Keratinocyte (primary cell): ENCODE data around the gene ADI1. TPM values are rescaled to one million over a fixed set of nuclear protein-coding genes. Genes with fewer than 3 reads are reported as not detected.

Experiments used
- DNase-seq: peaks from one replicate; pipeline ENCODE4 v3.0.0-alpha.2; 2011; ENCODE audit warnings: low read depth, missing footprints, low spot score
- FAIRE-seq: peaks from 2 replicates; lab custom pipeline; 2011; peaks lifted over from hg19 to GRCh38; lab: Jason Lieb, UNC
- H2AFZ ChIP-seq: 2 replicates; pipeline ENCODE4 v1.6.0; 2012; ENCODE audit warnings: low read length, control low read depth, inconsistent platforms; ENCODE audit not compliant: control insufficient read depth
- H3K27ac ChIP-seq: 2 replicates; pipeline ENCODE4 v1.5.1; 2011; ENCODE audit warnings: low read length; ENCODE audit not compliant: control insufficient read depth, insufficient read depth
- H3K27me3 ChIP-seq: 3 replicates; pipeline ENCODE4 v1.6.0; 2011; ENCODE audit warnings: low read length; ENCODE audit not compliant: control insufficient read depth, insufficient read depth; ENCODE audit errors: extremely low read depth
- H3K36me3 ChIP-seq, 2 experiments: 2 replicates in 1 of 2; 3 replicates in 1 of 2; pipeline ENCODE4 v1.5.1; 2011; ENCODE audit warnings: low read length in 2 of 2, mild to moderate bottlenecking in 1 of 2; ENCODE audit not compliant: control insufficient read depth in 2 of 2, insufficient read depth in 2 of 2; ENCODE audit errors: extremely low read depth in 1 of 2
- H3K4me1 ChIP-seq: 3 replicates; pipeline ENCODE4 v1.5.1; 2011; ENCODE audit warnings: low read length; ENCODE audit not compliant: control insufficient read depth, insufficient read depth; ENCODE audit errors: extremely low read depth
- H3K4me2 ChIP-seq: 3 replicates; pipeline ENCODE4 v1.6.0; 2011; ENCODE audit warnings: low read depth, low read length; ENCODE audit not compliant: control insufficient read depth, insufficient read depth; ENCODE audit errors: extremely low read depth
- H3K4me3 ChIP-seq, 3 experiments: fragments of 200-600 bp in 1 of 3; sonication (generic) in 1 of 3; 2 replicates in 2 of 3; 3 replicates in 1 of 3; pipeline ENCODE4 v1.5.1; 2011 to 2016; ENCODE audit warnings: low read length in 3 of 3, mild to moderate bottlenecking in 3 of 3, control low read depth in 2 of 3, inconsistent platforms in 1 of 3, low read depth in 1 of 3, mixed read lengths in 1 of 3, mixed run types in 1 of 3, moderate library complexity in 1 of 3; ENCODE audit not compliant: control insufficient read depth in 2 of 3, insufficient read depth in 2 of 3; ENCODE audit errors: extremely low read depth in 1 of 3
- H3K79me2 ChIP-seq: 2 replicates; pipeline ENCODE4 v1.6.0; 2012; ENCODE audit warnings: low read length; ENCODE audit not compliant: control insufficient read depth, insufficient read depth
- H3K9ac ChIP-seq: 3 replicates; pipeline ENCODE4 v1.6.0; 2011; ENCODE audit warnings: low read length; ENCODE audit not compliant: control insufficient read depth, insufficient read depth; ENCODE audit errors: extremely low read depth
- H3K9me1 ChIP-seq: 3 replicates; pipeline ENCODE4 v1.6.0; 2011; ENCODE audit warnings: low read length; ENCODE audit not compliant: control insufficient read depth, insufficient read depth; ENCODE audit errors: extremely low read depth
- H3K9me3 ChIP-seq: 2 replicates; pipeline ENCODE4 v1.5.1; 2012; ENCODE audit warnings: low read depth, low read length; ENCODE audit not compliant: control insufficient read depth
- H4K20me1 ChIP-seq: 3 replicates; pipeline ENCODE4 v1.6.0; 2011; ENCODE audit warnings: low read length; ENCODE audit not compliant: control insufficient read depth, insufficient read depth; ENCODE audit errors: extremely low read depth
- CTCF ChIP-seq, 3 experiments: IDR thresholded peaks in 1 of 3; conservative IDR thresholded peaks in 1 of 3; optimal IDR thresholded peaks in 1 of 3; 2 replicates in 2 of 3; 3 replicates in 1 of 3; pipeline versions ENCODE3 to v1.5.1; 2011; ENCODE audit warnings: low read length in 3 of 3, mild to moderate bottlenecking in 3 of 3, moderate library complexity in 2 of 3, control low read depth in 1 of 3, inconsistent platforms in 1 of 3; ENCODE audit not compliant: insufficient read depth in 2 of 3; ENCODE audit errors: extremely low read depth in 1 of 3
- EZH2 ChIP-seq: IDR thresholded peaks from one replicate; pipeline ENCODE4 v1.6.1; 2012; ENCODE audit warnings: inconsistent platforms, mild to moderate bottlenecking, low read length, moderate library complexity
- dilution Hi-C: fragments of 300-500 bp; cut with MboI; formaldehyde crosslinking; loops from one replicate; pipeline ENCODE4 v1.7.0; 2020; ENCODE audit warnings: low sequenced_read_pairs; ENCODE audit not compliant: extremely low pct_ligation_motif_present
- polyA plus RNA-seq, 5 experiments: library from polyadenylated mRNA; depleted of rRNA in 3 of 5; stranded (reverse) in 3 of 5; stranded (forward) in 1 of 5; unstranded in 1 of 5; fragments of >200 nt; gene quantifications; 1 replicate in 1 of 5; 2 replicates in 3 of 5; 3 replicates in 1 of 5; pipeline versions ENCODE4 v1.2.1 to v1.2.3, GENCODE V29; 2011 to 2012; ENCODE audit warnings: missing spikeins in 2 of 5, low read depth in 1 of 5, low replicate concordance in 1 of 5

The ADI1 gene
- polyA plus RNA-seq, 1 donor (not counting 4 experiments of a cell fraction or from before 2014, with no cell fraction given) = 47.4 TPM

GRCh38 chr2:3481011-3481400, 38.3 kb downstream of the ADI1 start:
- no peak overlapping the region for H2AFZ ChIP-seq
- H3K4me3 ChIP-seq = no peak overlapping the region
- no peak for DNase-seq
- H3K27ac ChIP-seq = no peak overlapping the region
- no peaks in the 10 kb centered on the region for H3K27me3 ChIP-seq
- dilution Hi-C loops = no loop called here
- no peaks in the 10 kb centered on the region for H4K20me1 ChIP-seq
- TF ChIP-seq EZH2 (no peak), CTCF (optimal IDR thresholded peaks at IDR 0.05 in 1 of 3, IDR thresholded peaks at IDR 0.05 in 1 of 3, conservative IDR thresholded peaks at IDR 0.05 in 1 of 3; ENCODE audit: extremely low read depth in 1 of 3, insufficient read depth in 2 of 3, low read length in 3 of 3) (no peak)
- no peaks in the 10 kb centered on the region for H3K9me1 ChIP-seq
- H3K4me2 ChIP-seq = no peak overlapping the region
- no peaks in the 10 kb centered on the region for H3K9me3 ChIP-seq
- no peak overlapping the region for H3K9ac ChIP-seq
- H3K4me1 ChIP-seq = no peaks in the 10 kb centered on the region
- H3K79me2 ChIP-seq = no peaks in the 10 kb centered on the region
- FAIRE-seq = no peak
- peaks cover 0 to 11% of the 10 kb centered on the region in 2 experiments for H3K36me3 ChIP-seq

- no peak overlapping the region for H3K4me2 ChIP-seq
- no peak overlapping the region for H3K27ac ChIP-seq
- FAIRE-seq (no peak), DNase-seq (no peak)
- H3K27me3 ChIP-seq = no peaks in the 10 kb centered on the region
- no peak overlapping the region for H2AFZ ChIP-seq
- no peaks in the 10 kb centered on the region for H3K9me3 ChIP-seq
- H3K9ac ChIP-seq = no peak overlapping the region
- H3K4me3 ChIP-seq = no peak overlapping the region
- TF ChIP-seq EZH2 (no peak), CTCF (optimal IDR thresholded peaks at IDR 0.05 in 1 of 3, IDR thresholded peaks at IDR 0.05 in 1 of 3, conservative IDR thresholded peaks at IDR 0.05 in 1 of 3; ENCODE audit: extremely low read depth in 1 of 3, insufficient read depth in 2 of 3, low read length in 3 of 3) (no peak)
- no peaks in the 10 kb centered on the region for H3K4me1 ChIP-seq
- H3K36me3 ChIP-seq = peaks cover 0 to 12% of the 10 kb centered on the region in 2 experiments
- H4K20me1 ChIP-seq = no peaks in the 10 kb centered on the region
- H3K9me1 ChIP-seq = no peaks in the 10 kb centered on the region
- no peaks in the 10 kb centered on the region for H3K79me2 ChIP-seq
- dilution Hi-C loops = no loop called here
These were observed 38.9 kb downstream of the ADI1 start for GRCh38 chr2:3480352-3481010.
